Body of pancreas (tissue), 4 donors: ENCODE measurements around the gene SIGLEC11.

ENCODE experiments used
- POLR2A ChIP-seq, 3 donors: fragments of 450-650 bp; IDR thresholded peaks; one replicate each; pipeline ENCODE4 v1.6.1; 2016; ENCODE audit warnings: antibody characterized with exemption in 3 of 3, mild to moderate bottlenecking in 2 of 3
- TF ChIP-seq, protein P1 (sequence below), 7 experiments: fragments of 450-650 bp in 4 of 7; fragments of 200-600 bp in 3 of 7; sonication (generic) in 3 of 7; IDR thresholded peaks; one replicate each; pipeline ENCODE4 v1.5.1; 2016 to 2019; ENCODE audit warnings: antibody characterized with exemption in 7 of 7

DNA sequence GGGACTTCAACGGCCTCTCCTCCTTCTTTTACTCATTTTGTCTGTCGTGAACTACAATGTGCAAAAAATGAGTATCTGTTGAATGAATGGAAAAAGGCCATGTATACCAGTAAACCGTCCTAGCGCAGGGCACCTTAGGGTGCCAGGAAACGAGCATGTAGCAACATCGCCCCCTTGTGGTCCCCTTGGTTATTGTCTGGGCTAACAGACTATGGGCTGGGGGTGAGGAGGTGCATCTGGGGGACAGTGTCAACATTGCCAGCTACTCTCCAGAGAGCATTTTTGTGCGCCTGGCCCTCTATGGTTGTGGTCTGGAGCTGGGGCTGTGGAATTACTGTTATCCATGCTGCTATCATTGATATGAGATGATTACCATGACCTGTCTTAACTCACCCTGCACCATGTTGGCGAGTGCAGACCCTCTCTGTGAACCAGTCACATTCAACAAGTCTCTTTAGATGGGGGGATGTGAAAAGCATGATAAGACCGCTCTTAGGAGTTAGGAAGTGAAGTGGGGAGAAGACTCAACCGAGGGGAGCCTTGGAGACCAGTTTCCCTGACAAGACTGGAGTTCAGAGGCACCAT lies 22.8 kb upstream of the SIGLEC11 start:
- TF ChIP-seq, protein P1, sequence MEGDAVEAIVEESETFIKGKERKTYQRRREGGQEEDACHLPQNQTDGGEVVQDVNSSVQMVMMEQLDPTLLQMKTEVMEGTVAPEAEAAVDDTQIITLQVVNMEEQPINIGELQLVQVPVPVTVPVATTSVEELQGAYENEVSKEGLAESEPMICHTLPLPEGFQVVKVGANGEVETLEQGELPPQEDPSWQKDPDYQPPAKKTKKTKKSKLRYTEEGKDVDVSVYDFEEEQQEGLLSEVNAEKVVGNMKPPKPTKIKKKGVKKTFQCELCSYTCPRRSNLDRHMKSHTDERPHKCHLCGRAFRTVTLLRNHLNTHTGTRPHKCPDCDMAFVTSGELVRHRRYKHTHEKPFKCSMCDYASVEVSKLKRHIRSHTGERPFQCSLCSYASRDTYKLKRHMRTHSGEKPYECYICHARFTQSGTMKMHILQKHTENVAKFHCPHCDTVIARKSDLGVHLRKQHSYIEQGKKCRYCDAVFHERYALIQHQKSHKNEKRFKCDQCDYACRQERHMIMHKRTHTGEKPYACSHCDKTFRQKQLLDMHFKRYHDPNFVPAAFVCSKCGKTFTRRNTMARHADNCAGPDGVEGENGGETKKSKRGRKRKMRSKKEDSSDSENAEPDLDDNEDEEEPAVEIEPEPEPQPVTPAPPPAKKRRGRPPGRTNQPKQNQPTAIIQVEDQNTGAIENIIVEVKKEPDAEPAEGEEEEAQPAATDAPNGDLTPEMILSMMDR (IDR thresholded peaks at IDR 0.05), result peak; percentile 76 to 94 (median 90)
- TF ChIP-seq POLR2A (IDR thresholded peaks at IDR 0.05), result no peak
